Parathyroid adenoma (tissue), 2 donors: ENCODE measurements around the gene NFIB.

Source experiments
- H2AFZ ChIP-seq: fragments of 300-600 bp; sonication (generic); one replicate; pipeline ENCODE4 v1.7.0; 2017; ENCODE audit warnings: antibody characterized with exemption, mild to moderate bottlenecking
- H3K27ac ChIP-seq: fragments of 300-600 bp; sonication (generic); one replicate; pipeline ENCODE4 v1.7.0; 2017
- H3K27me3 ChIP-seq: fragments of 300-600 bp; sonication (generic); one replicate; pipeline ENCODE4 v1.7.0; 2017; ENCODE audit warnings: low read length; ENCODE audit not compliant: control insufficient read depth, insufficient read depth
- H3K36me3 ChIP-seq: fragments of 300-600 bp; sonication (generic); one replicate; pipeline ENCODE4 v1.7.0; 2017; ENCODE audit warnings: low read length; ENCODE audit not compliant: control insufficient read depth, insufficient read depth
- H3K4me1 ChIP-seq: fragments of 300-600 bp; sonication (generic); one replicate; pipeline ENCODE4 v1.7.0; 2017; ENCODE audit warnings: control low read depth
- H3K4me2 ChIP-seq: fragments of 300-600 bp; sonication (generic); one replicate; pipeline ENCODE4 v1.7.0; 2017; ENCODE audit warnings: low read length
- H3K4me3 ChIP-seq: fragments of 300-600 bp; sonication (generic); one replicate; pipeline ENCODE4 v1.7.0; 2017; ENCODE audit warnings: low read depth, low read length
- H3K79me2 ChIP-seq: fragments of 300-600 bp; sonication (generic); one replicate; pipeline ENCODE4 v1.7.0; 2017; ENCODE audit warnings: control low read depth
- H3K9ac ChIP-seq: fragments of 300-600 bp; sonication (generic); one replicate; pipeline ENCODE4 v1.7.0; 2017; ENCODE audit warnings: mild to moderate bottlenecking
- H3K9me3 ChIP-seq: fragments of 300-600 bp; sonication (generic); one replicate; pipeline ENCODE4 v1.7.0; 2017; ENCODE audit warnings: low read length; ENCODE audit not compliant: control insufficient read depth
- CTCF ChIP-seq: fragments of 300-600 bp; sonication (generic); IDR thresholded peaks from one replicate; pipeline ENCODE4 v1.7.0; 2017; ENCODE audit warnings: antibody characterized with exemption, mild to moderate bottlenecking
- donor health status: primary hyperparathyroidism.

Gene NFIB

GRCh38 chr9:14296495-14297113 is 17.3 kb downstream of the NFIB start:
- no peak overlapping the region for H2AFZ ChIP-seq
- H3K27ac ChIP-seq = no peak overlapping the region
- no peak for TF ChIP-seq CTCF
- H3K27me3 ChIP-seq = no peaks in the 10 kb centered on the region
- no peaks in the 10 kb centered on the region for H3K36me3 ChIP-seq
- H3K9me3 ChIP-seq = no peaks in the 10 kb centered on the region
- H3K4me3 ChIP-seq = no peak overlapping the region
- H3K9ac ChIP-seq = no peak overlapping the region
- H3K4me1 ChIP-seq = no peaks in the 10 kb centered on the region
- no peak overlapping the region for H3K4me2 ChIP-seq
- no peaks in the 10 kb centered on the region for H3K79me2 ChIP-seq

- Histone ChIP-seq H3K36me3 (no peaks in the 10 kb centered on the region), H3K4me2 (no peak overlapping the region), H3K79me2 (no peaks in the 10 kb centered on the region), H3K4me1 (no peaks in the 10 kb centered on the region), H3K4me3 (no peak overlapping the region), H3K9me3 (no peaks in the 10 kb centered on the region), H3K9ac (no peak overlapping the region), H3K27ac (no peak overlapping the region), H3K27me3 (no peaks in the 10 kb centered on the region), H2AFZ (no peak overlapping the region)
- TF ChIP-seq CTCF = no peak
Measured at GRCh38 chr9:14294659-14295058, 19.3 kb downstream of the NFIB start.

- H3K27ac ChIP-seq = no peak overlapping the region
- H3K4me1 ChIP-seq = no peaks in the 10 kb centered on the region
Measured at GRCh38 chr9:14293801-14294200, 20.1 kb downstream of the NFIB start.

GRCh38 chr9:14292181-14292739 is 21.7 kb downstream of the NFIB start:
- no peaks in the 10 kb centered on the region for H3K4me1 ChIP-seq
- H3K4me3 ChIP-seq = no peak overlapping the region

More at GRCh38 chr9:14293801-14294200, 20.1 kb downstream of the NFIB start:
- no peaks in the 10 kb centered on the region for H3K79me2 ChIP-seq
- H3K27me3 ChIP-seq = no peaks in the 10 kb centered on the region
- no peaks in the 10 kb centered on the region for H3K36me3 ChIP-seq
- H3K4me3 ChIP-seq = no peak overlapping the region
- no peak for TF ChIP-seq CTCF
- no peaks in the 10 kb centered on the region for H3K9me3 ChIP-seq
- no peak overlapping the region for H2AFZ ChIP-seq
- no peak overlapping the region for H3K4me2 ChIP-seq
- no peak overlapping the region for H3K9ac ChIP-seq

More at GRCh38 chr9:14292181-14292739, 21.7 kb downstream of the NFIB start:
- TF ChIP-seq CTCF = no peak
- no peak overlapping the region for H3K9ac ChIP-seq
- no peak overlapping the region for H3K27ac ChIP-seq
- H3K4me2 ChIP-seq = no peak overlapping the region
- H2AFZ ChIP-seq = no peak overlapping the region
- H3K27me3 ChIP-seq = no peaks in the 10 kb centered on the region
- no peaks in the 10 kb centered on the region for H3K36me3 ChIP-seq
- no peaks in the 10 kb centered on the region for H3K9me3 ChIP-seq
- H3K79me2 ChIP-seq = no peaks in the 10 kb centered on the region
